Measurements from ENCODE around the gene IFNA7. TPM values are rescaled to one million over a fixed set of nuclear protein-coding genes. Genes with fewer than 3 reads are reported as not detected.
"Not testable (repeated sequence)": the region's sequence is repeated elsewhere in the genome, so short reads cannot be mapped to it uniquely, and the experiment has no call there.

The IFNA7 gene
- total and polyA plus RNA-seq, 10 of the 15 experiments (the other 5 are each of a cell fraction or from before 2014, with no cell fraction given): not detected

DNA sequence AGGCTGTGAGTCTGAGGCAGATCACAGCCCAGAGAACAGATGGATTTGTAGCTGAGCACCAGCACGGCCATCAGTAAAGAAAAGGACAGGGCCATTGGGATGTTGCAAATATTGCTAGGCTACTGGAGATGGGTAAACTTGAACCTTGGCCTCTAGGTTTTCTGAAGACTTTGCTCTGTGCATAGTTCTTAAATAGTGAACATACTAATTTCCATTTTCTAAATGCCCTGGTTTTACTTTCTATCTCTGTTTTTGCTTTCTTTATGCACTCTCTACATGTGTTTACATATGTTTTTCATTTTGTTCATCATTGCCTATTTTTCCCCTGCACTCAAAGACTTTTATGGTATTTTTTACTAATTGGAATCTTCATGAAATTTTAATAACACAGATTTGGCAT, 15.2 kb upstream of the IFNA7 start, which contains the start of gene IFNA16:
IFNA16 (minus strand) TSS at position 101 of the 400 bp plus-strand sequence; CDS start at position 95, 6 bp downstream.
- H3K9me3 ChIP-seq (replicated peaks; ENCODE audit: control insufficient read depth, insufficient read depth, low read length); BruUV-seq (replicated peaks): not testable (repeated sequence)
- 0% methylated on average over 1 of the region's 1 CpG for WGBS (ENCODE audit: insufficient coverage, insufficient replicate concordance, low lambda C conversion rate, missing lambda C conversion rate)

DNA sequence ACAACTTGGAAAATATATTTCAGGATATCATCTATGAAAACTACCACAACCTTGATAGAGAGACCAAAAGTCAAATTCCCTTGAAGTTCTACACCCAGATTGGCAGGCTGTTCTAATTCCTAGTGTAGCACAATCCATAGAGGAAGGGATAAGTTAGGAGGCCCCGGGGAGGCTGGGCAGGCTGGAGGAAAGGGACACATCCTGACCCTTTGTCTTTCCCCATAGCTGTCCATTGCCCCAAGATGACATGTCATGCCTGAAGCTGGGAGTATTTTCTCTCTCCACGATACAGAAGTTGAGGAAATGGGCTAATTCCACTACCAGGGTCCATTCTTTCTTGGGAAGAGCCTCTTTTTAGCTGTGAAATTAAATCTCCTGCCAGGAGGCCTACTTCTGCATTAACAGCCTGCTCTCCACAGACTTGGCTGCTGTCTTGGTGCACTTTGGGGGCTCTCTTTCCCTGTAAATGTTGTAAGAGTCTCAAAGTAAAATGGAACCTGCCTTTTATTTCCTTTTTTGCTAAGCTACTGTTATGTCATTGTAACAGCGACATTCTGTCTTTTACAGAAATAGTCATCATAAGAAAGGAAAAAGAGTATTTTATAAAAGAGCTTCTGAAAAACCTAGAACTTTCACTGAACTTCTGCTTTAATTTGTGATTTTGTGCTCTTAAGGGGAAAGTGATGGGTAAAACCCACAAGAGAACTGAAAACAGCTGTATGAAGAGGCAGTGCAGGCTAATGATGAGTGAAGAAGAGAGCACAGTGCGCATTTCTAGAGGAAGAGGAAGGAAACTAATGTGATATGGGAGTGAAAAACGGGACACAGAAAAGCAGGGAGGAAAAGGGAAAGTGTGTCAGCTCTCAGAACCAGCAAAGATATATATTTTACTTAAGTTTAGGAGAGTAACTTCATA, 11.7 kb upstream of the IFNA7 start:
- ChIA-PET SMC1A (ENCODE audit: uncharacterized antibody, unreplicated experiment) (interaction anchor here (0.6 to 1.5 kb wide), 5 partner anchors 18 to 1949 kb away, joined by 3 to 5 read pairs (median 3); no protein-coding TSS in a partner anchor), CTCF (interaction anchor here (0.7 to 2.1 kb wide), 17 partner anchors 10 to 577 kb away, joined by 3 to 9 read pairs (median 3); no protein-coding TSS in a partner anchor), RAD21 (ENCODE audit: unreplicated experiment) (interaction anchor here (0.7 to 0.8 kb wide), 2 partner anchors 18 to 115 kb away, joined by 3 to 9 read pairs; no protein-coding TSS in a partner anchor)
- H3K4me1 ChIP-seq (ENCODE audit: control insufficient read depth, insufficient read depth, low read length); POLR2A ChIA-PET; H4K20me1 ChIP-seq (ENCODE audit: control insufficient read depth, insufficient read depth); DNase-seq (ENCODE audit: low read depth, low spot score); H3K4me3 ChIP-seq; H3K9ac ChIP-seq (ENCODE audit: control insufficient read depth, insufficient read depth, low read length); H3K27me3 ChIP-seq (replicated peaks in 1 of 2; ENCODE audit: control insufficient read depth in 2 of 2, insufficient read depth in 2 of 2, low read length in 1 of 2); H3K79me2 ChIP-seq (ENCODE audit: control insufficient read depth, insufficient read depth, low read length); H3K4me2 ChIP-seq (ENCODE audit: control insufficient read depth, insufficient read depth); H2AFZ ChIP-seq (ENCODE audit: control insufficient read depth, low read depth, low read length); H3K9me3 ChIP-seq (replicated peaks; ENCODE audit: control insufficient read depth, insufficient read depth, low read length); H3K36me3 ChIP-seq (ENCODE audit: control insufficient read depth in 2 of 2, insufficient read depth in 2 of 2, low read length in 1 of 2); H3K27ac ChIP-seq (ENCODE audit: control insufficient read depth, insufficient read depth); in situ Hi-C loops (cut with MboI); intact Hi-C loops (cut with micrococcal nuclease; ENCODE audit: unreplicated experiment); BruUV-seq (replicated peaks): not testable (repeated sequence)
- 20% methylated on average over 4 of the region's 5 CpGs for WGBS (ENCODE audit: insufficient coverage, insufficient replicate concordance, low lambda C conversion rate, missing lambda C conversion rate)
- ATAC-seq (peak; percentile 87), FAIRE-seq (peak; percentile 49)
- TF ChIP-seq YY1 (IDR thresholded peaks at IDR 0.05; ENCODE audit: low read depth, low read length): peak; percentile 68
- TF ChIP-seq CTCF (IDR thresholded peaks at IDR 0.05 in 2 of 3, conservative IDR thresholded peaks at IDR 0.05 in 1 of 3; ENCODE audit: control insufficient read depth in 2 of 3, extremely low read depth in 1 of 3, insufficient read depth in 1 of 3, low read depth in 3 of 3, low read length in 3 of 3): peak; percentile 37 to 67 (median 47); a peak in 5 of 6 replicates
- peak; percentile 33; the same call in 1 of the 2 replicates for TF ChIP-seq SMC3 (IDR thresholded peaks at IDR 0.05; ENCODE audit: borderline replicate concordance, low read length)
- TF ChIP-seq RAD21 (IDR thresholded peaks at IDR 0.05; ENCODE audit: insufficient read depth, low read depth, low read length): peak; percentile 57

More for the DNA sequence above, 15.2 kb upstream of the IFNA7 start, which contains the start of gene IFNA16:
- H3K79me2 ChIP-seq (ENCODE audit: control insufficient read depth, insufficient read depth, low read length); H3K36me3 ChIP-seq (ENCODE audit: control insufficient read depth in 2 of 2, insufficient read depth in 2 of 2, low read length in 1 of 2); H3K9ac ChIP-seq (ENCODE audit: control insufficient read depth, insufficient read depth, low read length); FAIRE-seq; H3K4me2 ChIP-seq (ENCODE audit: control insufficient read depth, insufficient read depth); H3K4me1 ChIP-seq (ENCODE audit: control insufficient read depth, insufficient read depth, low read length); H2AFZ ChIP-seq (ENCODE audit: control insufficient read depth, low read depth, low read length); RAD21 ChIA-PET (ENCODE audit: unreplicated experiment); POLR2A ChIA-PET; H4K20me1 ChIP-seq (ENCODE audit: control insufficient read depth, insufficient read depth); intact Hi-C loops (cut with micrococcal nuclease; ENCODE audit: unreplicated experiment); DNase-seq (ENCODE audit: low read depth, low spot score); H3K27me3 ChIP-seq (replicated peaks in 1 of 2; ENCODE audit: control insufficient read depth in 2 of 2, insufficient read depth in 2 of 2, low read length in 1 of 2); H3K4me3 ChIP-seq; ATAC-seq; in situ Hi-C loops (cut with MboI); H3K27ac ChIP-seq (ENCODE audit: control insufficient read depth, insufficient read depth): not testable (repeated sequence)
- CTCF ChIA-PET: interaction anchor here (1.0 to 1.5 kb wide), 4 partner anchors 19 to 179 kb away, joined by 3 to 4 read pairs (median 4); no protein-coding TSS in a partner anchor
- SMC1A ChIA-PET (ENCODE audit: uncharacterized antibody, unreplicated experiment): interaction anchor here (1.0 kb wide), 1 partner anchor 18 kb away, joined by 5 read pairs; no protein-coding TSS in a partner anchor

- ATAC-seq; FAIRE-seq; POLR2A ChIA-PET; DNase-seq (ENCODE audit: low read depth, low spot score); H3K4me2 ChIP-seq (ENCODE audit: control insufficient read depth, insufficient read depth); H3K27me3 ChIP-seq (replicated peaks in 1 of 2; ENCODE audit: control insufficient read depth in 2 of 2, insufficient read depth in 2 of 2, low read length in 1 of 2); H3K9me3 ChIP-seq (replicated peaks; ENCODE audit: control insufficient read depth, insufficient read depth, low read length); in situ Hi-C loops (cut with MboI); H3K36me3 ChIP-seq (ENCODE audit: control insufficient read depth in 2 of 2, insufficient read depth in 2 of 2, low read length in 1 of 2); H2AFZ ChIP-seq (ENCODE audit: control insufficient read depth, low read depth, low read length); H4K20me1 ChIP-seq (ENCODE audit: control insufficient read depth, insufficient read depth); H3K9ac ChIP-seq (ENCODE audit: control insufficient read depth, insufficient read depth, low read length); H3K79me2 ChIP-seq (ENCODE audit: control insufficient read depth, insufficient read depth, low read length); RAD21 ChIA-PET (ENCODE audit: unreplicated experiment); BruUV-seq (replicated peaks); H3K4me3 ChIP-seq; H3K4me1 ChIP-seq (ENCODE audit: control insufficient read depth, insufficient read depth, low read length); H3K27ac ChIP-seq (ENCODE audit: control insufficient read depth, insufficient read depth); intact Hi-C loops (cut with micrococcal nuclease; ENCODE audit: unreplicated experiment): not testable (repeated sequence)
- 14% methylated on average over 2 of the region's 2 CpGs for WGBS (ENCODE audit: insufficient coverage, insufficient replicate concordance, low lambda C conversion rate, missing lambda C conversion rate)
- ChIA-PET SMC1A (ENCODE audit: uncharacterized antibody, unreplicated experiment) (interaction anchor here (1.4 to 1.5 kb wide), 2 partner anchors 17 to 108 kb away, joined by 3 to 5 read pairs; no protein-coding TSS in a partner anchor), CTCF (interaction anchor here (1.0 to 2.1 kb wide), 6 partner anchors 8 to 578 kb away, joined by 3 to 9 read pairs (median 5); no protein-coding TSS in a partner anchor)
Observed at GRCh38 chr9:21212160-21212559, 10.2 kb upstream of the IFNA7 start.
